ENCODE data around the gene ANKRD63.

The ANKRD63 gene

DNA sequence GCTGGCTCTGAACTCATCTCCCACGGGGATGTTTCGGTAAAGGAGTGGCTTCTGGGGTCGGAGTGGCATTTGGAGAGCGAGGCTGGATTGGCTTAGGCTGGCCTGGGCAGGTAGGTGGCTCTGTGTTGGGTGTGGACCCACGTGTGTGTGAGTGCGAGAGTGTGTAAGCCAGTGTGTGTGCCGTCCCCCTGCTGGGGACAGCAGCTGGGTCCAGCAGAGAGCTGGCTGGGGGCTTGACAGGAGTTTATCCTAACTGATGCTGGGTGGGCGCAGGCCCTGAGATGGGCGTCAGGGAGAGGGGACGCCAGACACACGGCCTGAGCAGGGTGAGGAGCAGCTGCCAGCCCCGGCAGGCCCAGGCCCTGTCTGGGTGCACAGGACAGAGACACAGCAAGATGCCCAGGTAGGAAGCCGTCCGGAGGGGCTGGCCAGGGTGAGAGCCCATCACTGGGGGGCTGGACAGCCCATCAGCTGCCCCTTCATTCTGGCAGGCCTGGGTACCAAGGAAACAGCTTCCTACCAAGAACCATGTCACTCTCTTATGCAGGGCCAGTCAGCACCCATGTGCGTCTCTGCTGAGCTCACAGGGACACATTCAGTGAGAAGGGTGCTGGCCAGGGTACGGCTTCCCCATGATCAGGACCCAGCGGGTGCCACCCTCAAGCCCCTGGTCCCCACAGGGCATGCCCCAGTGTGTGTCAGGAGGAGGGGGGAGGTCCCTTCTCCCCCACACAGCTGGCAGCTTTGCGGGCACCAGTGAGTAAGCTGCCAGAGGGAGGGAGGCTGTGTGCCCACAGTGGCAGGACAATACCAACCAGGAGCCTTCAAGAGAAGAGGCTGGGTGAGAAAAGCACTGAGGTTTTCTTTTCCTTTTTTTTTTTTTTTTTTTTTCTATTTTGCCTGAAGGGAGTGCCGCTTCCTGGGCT is 42.9 kb downstream of the ANKRD63 start:
- no peak for DNase-seq

GRCh38 chr15:40239404-40239692 is 43.5 kb downstream of the ANKRD63 start:
- no peak for DNase-seq

DNA sequence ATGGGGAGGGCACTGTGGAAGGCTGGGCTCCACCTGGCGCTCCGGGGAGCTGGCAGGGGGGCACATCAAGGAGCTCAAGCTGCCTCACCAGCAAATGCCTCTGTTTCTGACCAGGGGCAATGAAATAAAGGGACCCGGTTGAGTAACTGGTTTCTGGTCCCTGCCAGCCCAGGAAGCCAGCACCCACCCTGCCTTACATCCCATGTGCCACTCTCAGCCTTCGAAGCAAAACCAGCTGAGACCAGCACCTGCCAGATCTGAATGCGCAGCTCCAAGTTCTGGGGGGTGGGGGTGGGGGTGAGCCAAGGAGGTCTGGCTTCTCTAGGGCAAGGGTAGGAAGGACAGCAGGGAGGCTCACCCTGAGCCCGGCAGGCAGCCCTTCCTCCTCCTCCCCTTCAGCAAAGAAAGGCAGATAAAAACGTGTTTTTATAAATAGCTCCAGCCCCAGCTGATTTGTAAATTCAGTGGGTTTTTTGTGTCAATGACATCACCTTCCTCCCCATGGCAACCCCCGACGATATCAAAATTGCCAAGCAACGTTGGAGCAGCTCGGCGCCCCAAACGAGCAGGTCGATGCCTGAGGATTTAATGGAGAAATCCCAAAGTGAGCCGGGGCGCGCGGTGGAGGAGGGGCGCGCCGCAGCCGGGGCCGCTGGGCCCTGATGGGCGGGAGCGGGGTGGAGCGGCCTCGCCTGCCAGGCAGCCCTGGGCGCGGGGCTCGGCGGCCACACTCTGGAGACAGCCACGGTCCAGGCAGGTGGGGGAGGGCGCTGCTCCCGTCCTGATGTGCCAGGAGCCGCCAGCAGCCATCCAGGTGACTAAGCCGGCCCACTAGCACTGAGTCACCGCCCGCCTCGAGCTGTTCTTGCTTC is 44.1 kb downstream of the ANKRD63 start, which contains the start of gene PAK6:
Gene PAK6, plus strand, starts transcription at position 532 of the 872 bp plus-strand sequence. CDS start 25,723 bp downstream, outside the sequence.
- peak; percentile 27 to 37 for DNase-seq

GRCh38 chr15:40235201-40235885 is 47.5 kb downstream of the ANKRD63 start:
- peak; percentile 61 to 65 for DNase-seq

DNA sequence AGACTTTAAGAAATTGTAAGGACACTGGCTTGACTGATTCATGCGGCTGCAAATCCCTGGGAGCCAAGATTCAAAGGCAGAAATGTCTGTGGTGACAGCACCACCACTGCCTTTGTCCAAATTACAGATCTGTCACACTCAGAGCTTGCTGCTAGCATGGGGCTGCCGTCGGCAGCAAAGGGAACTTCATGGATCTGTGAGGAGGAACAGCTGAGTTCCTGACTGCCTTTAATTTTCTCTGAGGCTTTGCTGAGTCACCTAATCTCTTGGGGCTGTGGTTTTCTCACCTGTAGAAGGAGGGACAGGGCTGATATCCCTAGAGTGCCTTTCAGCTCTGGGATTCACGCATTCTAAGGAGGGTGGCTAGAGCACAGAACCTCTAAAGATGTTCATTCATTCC is 48.1 kb downstream of the ANKRD63 start:
- peak; percentile 12 to 26 for DNase-seq

DNA sequence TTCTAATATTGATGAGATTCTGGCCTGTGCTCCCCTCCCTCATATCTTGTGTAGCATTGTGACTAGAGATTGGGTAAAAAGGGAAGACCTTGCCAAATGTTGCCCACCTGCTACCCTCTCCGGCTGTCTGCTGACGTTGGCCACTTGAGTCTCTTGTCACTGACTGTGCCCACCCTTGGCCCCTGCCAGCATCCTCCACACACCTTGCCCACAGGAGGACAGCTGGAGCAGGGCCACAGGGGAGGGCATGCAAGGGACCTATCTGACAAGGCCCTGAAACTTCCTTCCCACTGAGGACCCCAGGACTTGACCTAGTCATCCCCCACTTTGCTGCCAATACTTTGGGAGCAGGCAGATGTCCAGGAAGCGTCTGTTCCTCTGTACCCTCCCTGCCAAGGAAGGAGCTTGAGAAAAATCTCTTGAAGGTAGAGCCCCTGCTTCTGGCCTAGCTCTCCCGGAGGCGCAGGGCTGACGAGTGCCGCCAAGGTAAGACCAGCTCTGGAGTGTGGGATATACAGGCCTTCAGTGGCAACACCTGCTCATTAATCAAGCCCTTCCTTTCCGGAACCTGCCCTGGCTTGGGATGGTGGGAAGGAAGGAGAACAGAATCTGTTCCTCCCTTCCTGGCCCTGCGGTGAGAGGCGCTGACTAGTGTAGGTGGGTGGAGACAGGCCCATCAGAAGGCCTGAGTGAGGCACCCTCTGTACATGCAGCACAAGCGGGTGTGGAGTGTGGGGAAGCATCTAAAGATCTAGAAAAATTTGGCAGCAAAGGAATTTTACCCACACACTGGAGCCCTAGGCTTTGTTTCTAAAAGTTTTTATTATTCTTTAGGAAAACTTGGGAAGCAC is 48.9 kb downstream of the ANKRD63 start:
- peak; percentile 16 to 32 for DNase-seq

DNA sequence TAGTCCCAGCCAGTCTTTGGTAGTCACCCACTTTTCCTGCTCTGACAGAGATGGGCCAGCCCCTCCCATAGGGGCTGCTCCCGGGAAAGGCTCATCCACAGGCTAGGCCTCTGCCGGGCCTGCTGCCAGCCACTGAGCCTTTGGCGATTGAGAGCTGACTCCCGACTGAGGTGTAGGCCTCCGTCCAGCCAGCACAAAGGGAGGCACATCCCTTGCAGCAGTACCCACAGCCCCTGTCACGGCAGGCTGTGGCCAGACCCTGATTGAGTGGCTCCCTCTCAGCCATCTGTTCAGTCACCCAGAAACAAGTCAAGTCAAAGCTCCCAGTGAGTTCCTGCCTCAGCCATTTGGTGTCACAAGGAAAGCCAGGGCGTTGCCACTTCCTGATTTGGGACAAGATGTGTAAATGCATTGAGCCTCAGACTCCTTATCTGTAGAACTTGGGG is 50.2 kb downstream of the ANKRD63 start:
- DNase-seq: peak; percentile 61 to 63

Data from inflammatory macrophage treated with lipopolysaccharide for 1 hour (primary cell).